Left renal cortex interstitium (tissue), 4 donors: ENCODE data around the gene PDCD6IP. TPM values are rescaled to one million over a fixed set of nuclear protein-coding genes. Genes with fewer than 3 reads are reported as not detected.
"Not testable (repeated sequence)": the region's sequence is repeated elsewhere in the genome, so short reads cannot be mapped to it uniquely, and the experiment has no call there.

Experiments used
- DNase-seq, 4 donors: peaks; one replicate each; pipeline ENCODE4 v3.0.0-alpha.2; 2013; ENCODE audit warnings: low read depth in 4 of 4, low spot score in 2 of 4, missing footprints in 1 of 4
- polyA plus RNA-seq, 4 donors: library from polyadenylated mRNA; unstranded; fragments of 120-200 nt; gene quantifications; one replicate each; pipeline ENCODE4 v1.2.1, GENCODE V29; 2013; ENCODE audit not compliant: insufficient read length in 4 of 4

The PDCD6IP gene
- polyA plus RNA-seq = 100 to 1,000 TPM; 134 to 181 (median 158) TPM

GRCh38 chr3:33798418-33799201 lies at the start of gene PDCD6IP:
Gene PDCD6IP, plus strand, starts transcription at chr3:33798630. Its CDS starts 99 bp downstream, at chr3:33798729.
- peak; percentile 83 to 90 (median 86) for DNase-seq

DNA sequence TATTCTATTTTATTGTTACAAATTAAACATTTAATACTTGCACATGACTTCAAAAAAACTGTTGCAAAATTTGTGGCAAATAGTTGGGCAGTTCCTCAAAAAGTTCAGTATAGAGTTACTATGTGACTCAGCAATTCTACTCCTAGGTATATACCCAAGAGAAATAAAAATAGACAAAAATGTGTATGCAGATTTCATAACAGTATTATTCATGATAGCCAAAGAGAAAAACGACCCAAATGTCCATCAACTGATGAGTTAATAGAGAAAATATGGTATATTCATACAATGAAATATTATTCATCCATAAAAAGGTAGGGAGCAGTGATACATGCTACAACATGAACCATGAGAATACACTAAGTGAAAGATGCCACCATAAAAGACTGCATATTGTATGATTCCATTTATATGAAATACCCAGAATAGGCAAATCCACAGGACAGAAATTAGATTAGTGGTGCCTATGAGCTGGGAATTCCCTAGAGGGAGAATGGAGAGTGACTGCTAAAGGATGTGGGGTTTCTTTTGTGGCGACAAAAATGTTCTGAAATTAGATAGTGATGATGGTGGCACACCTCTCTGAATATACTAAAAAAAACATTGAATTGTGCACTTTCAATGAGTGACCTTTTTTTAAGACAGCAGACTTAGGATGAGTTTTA lies 48.8 kb upstream of the PDCD6IP start:
- DNase-seq = no peak

DNA sequence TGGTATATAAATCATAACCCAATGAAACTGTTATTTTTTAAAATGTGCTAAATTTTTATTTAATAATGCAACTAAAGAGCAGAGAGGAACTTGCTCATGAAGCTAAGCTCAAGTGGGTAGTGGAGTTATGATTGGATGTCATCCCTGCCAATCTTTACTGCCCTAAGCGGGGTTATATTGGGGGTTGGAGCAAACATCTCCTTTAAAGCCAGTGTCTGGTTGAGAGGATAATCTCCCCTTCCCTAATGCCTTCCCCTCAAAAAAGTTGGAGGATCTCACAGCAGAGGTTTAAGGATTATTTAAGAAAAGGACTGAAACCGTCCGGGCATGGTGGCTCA lies 48.2 kb upstream of the PDCD6IP start:
- DNase-seq = no peak

GRCh38 chr3:33751336-33751735 lies 47.1 kb upstream of the PDCD6IP start:
- DNase-seq = no peak

GRCh38 chr3:33754391-33754790 lies 44.0 kb upstream of the PDCD6IP start:
- DNase-seq = not testable (repeated sequence)

GRCh38 chr3:33758281-33758680 lies 40.1 kb upstream of the PDCD6IP start:
- DNase-seq = no peak

GRCh38 chr3:33758864-33759263 lies 39.6 kb upstream of the PDCD6IP start:
- DNase-seq = no peak

DNA sequence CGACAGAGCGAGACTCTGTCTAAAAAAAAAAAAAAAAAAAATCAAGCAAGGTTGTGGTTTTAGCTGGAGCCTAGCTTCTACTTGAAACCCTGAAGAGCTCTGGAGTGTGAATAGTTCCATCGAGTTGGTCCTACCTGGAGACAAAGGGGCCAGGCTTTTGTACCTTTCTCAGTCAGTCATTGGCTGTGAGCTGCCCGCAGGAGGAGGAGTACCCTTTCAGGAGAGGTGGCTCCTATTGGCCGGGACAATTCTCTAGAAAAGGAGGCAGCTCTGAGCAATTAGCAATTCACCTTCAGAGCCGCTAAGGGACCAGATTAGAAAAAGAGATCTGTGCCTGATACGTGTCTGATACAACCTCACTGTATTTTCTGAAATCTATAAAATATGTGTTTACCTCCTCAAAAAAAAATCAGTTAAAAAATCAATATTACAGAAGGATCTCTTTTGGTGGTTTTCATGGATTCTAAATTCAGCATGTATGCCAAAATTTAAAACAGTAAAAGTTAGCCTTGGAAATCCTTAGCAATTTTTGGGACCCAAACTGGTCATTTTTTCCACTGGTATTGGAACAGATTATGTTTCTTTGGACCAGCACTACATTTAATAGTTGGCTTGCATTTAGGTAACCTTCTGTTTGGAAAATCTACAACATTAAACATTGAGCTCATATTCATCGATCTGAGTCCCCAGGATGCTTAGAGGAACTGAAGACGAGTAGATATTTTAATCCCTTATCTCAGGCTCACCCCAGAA lies 29.7 kb upstream of the PDCD6IP start:
- DNase-seq = no peak

DNA sequence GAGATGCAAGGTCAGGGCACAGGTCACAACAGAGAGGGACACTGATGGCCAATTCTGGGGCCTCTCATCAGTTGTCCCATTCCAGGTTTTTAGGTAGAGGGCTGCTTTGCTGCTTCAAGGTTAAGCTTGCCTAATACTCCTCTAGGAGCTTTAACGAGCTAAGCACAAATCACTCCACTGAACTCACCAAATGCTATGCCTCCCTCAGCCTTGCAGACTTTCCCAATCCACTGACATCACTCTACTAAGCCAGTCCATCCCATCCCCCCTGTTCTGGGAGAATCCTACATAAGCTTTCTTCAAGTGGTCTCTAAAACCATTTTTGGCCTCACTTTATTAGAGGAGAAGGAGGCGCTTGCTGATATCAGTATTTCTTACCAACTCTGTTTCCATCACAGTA lies 24.8 kb upstream of the PDCD6IP start:
- no peak for DNase-seq

- no peak for DNase-seq
Observed at GRCh38 chr3:33775363-33775762, 23.1 kb upstream of the PDCD6IP start.

- no peak for DNase-seq
Observed at GRCh38 chr3:33777996-33778395, 20.4 kb upstream of the PDCD6IP start.

GRCh38 chr3:33779751-33780150 lies 18.7 kb upstream of the PDCD6IP start:
- DNase-seq = no peak

- not testable (repeated sequence) for DNase-seq
Observed at GRCh38 chr3:33781413-33781812, 17.0 kb upstream of the PDCD6IP start.

DNA sequence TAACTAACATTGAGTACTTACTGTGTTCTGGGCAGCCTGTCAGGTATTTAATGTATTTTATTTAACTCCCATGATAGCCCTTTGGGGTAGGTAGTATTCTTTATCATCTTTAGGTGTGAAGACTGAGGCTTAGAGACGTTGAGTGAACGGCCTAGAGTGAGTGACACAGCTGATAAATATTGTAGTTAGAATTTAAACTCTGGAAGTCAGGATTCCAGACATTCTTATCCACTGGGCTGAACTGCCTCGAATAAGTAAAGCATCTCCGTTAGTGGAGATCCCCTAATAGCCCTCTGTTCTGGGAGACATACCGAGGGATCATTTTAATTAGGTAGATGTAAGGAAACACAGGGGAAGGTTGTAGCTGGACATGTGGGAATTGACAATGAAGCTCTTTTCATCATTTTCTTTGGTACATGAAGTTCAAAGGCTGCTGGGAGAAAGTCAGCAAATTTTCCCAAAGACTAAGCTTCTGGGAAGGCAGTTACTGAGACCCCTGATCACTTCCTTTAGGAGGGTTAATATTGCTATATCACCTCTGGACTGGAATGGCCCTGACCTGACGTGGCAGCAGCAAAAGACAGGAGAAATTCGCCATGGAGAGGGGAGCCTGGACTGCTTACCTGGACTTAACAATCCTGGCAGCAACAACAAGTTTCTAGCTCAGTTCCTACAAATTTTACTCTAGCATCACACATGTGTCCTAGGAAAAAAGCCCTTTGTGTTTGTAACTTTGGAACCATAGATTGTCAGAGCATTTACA lies 11.7 kb upstream of the PDCD6IP start:
- no peak for DNase-seq

GRCh38 chr3:33787328-33788009 lies 11.0 kb upstream of the PDCD6IP start:
- DNase-seq = peak in 2 of 4 donors; percentile 42 to 45

GRCh38 chr3:33789183-33789954 lies 9.1 kb upstream of the PDCD6IP start:
- no peak for DNase-seq

GRCh38 chr3:33790091-33790490 lies 8.3 kb upstream of the PDCD6IP start:
- no peak for DNase-seq

DNA sequence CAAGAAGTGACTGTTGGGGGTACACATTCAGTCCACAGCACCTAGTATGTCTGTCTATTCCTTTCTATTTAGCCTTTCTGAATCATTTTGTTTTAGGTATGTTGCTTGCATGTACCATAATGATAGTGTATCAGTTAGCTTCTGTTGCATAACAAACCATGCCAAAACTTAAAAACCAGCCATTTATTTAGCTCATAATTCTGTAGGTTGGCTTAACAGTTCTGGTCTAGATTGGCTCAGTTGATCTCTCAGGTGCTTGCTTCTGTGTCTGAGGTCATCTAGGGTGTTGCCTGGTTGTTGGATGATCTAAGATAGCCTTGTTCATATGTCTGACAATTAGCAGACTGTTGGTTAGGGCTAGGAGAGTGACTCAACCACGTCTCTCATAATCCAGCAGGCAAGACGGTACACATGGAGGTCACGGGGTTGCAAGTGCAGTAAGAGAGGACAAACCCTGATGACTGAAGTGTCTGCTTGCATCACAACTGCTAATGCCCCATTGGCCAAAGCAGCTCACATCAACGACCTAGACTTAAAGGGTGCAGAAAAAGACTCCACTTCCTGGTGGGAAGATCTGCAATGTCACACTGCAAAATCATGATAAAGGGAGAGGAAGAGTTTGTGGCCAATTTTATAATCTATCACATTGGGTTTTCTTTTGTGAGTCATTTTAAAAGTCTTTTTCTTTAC lies 6.8 kb upstream of the PDCD6IP start:
- no peak for DNase-seq
